Skin epidermis (tissue), 12 donors: ENCODE measurements around the gene CDK15.
"Not testable (repeated sequence)": the region's sequence is repeated elsewhere in the genome, so short reads cannot be mapped to it uniquely, and the experiment has no call there.

Experiments
- H3K27ac ChIP-seq, 21 experiments: fragments of 200-600 bp; sonication (generic) in 11 of 21; one replicate each; pipeline ENCODE4 v1.5.0; 2020; ENCODE audit warnings: mild to moderate bottlenecking in 3 of 21, inconsistent platforms in 2 of 21, moderate library complexity in 2 of 21
- H3K4me3 ChIP-seq, 7 experiments: fragments of 200-600 bp; sonication (generic) in 2 of 7; one replicate each; pipeline ENCODE4 v1.5.0; 2020; ENCODE audit warnings: inconsistent platforms in 2 of 7, mild to moderate bottlenecking in 2 of 7, moderate library complexity in 1 of 7

Gene CDK15

GRCh38 chr2:201806442-201807170, at the start of gene CDK15:
Gene CDK15, plus strand, starts transcription at chr2:201806537. Its CDS starts 128 bp downstream, at chr2:201806665.
- Histone ChIP-seq H3K4me3 (no peak within 1 kb of the TSS), H3K27ac (peak within 1 kb of the TSS in 4 of 21 experiments; percentile 2 to 37 (median 20))

GRCh38 chr2:201758234-201758633, 48.1 kb upstream of the CDK15 start:
- H3K27ac ChIP-seq = no peak overlapping the region

GRCh38 chr2:201758873-201759272, 47.5 kb upstream of the CDK15 start:
- no peak overlapping the region for H3K27ac ChIP-seq
- no peak overlapping the region for H3K4me3 ChIP-seq

More at GRCh38 chr2:201758234-201758633, 48.1 kb upstream of the CDK15 start:
- H3K4me3 ChIP-seq = no peak overlapping the region

GRCh38 chr2:201759567-201759966, 46.8 kb upstream of the CDK15 start:
- Histone ChIP-seq H3K27ac (no peak overlapping the region), H3K4me3 (no peak overlapping the region)

GRCh38 chr2:201761101-201761500, 45.2 kb upstream of the CDK15 start:
- no peak overlapping the region for H3K4me3 ChIP-seq
- no peak overlapping the region for H3K27ac ChIP-seq

- H3K4me3 ChIP-seq, H3K27ac ChIP-seq: not testable (repeated sequence)
Measured at GRCh38 chr2:201764469-201764868, 41.9 kb upstream of the CDK15 start.

GRCh38 chr2:201765799-201766198, 40.5 kb upstream of the CDK15 start:
- no peak overlapping the region for H3K27ac ChIP-seq

GRCh38 chr2:201768918-201769317, 37.4 kb upstream of the CDK15 start:
- no peak overlapping the region for H3K27ac ChIP-seq
- H3K4me3 ChIP-seq = no peak overlapping the region

More at GRCh38 chr2:201765799-201766198, 40.5 kb upstream of the CDK15 start:
- no peak overlapping the region for H3K4me3 ChIP-seq

GRCh38 chr2:201769666-201770373, 36.5 kb upstream of the CDK15 start:
- Histone ChIP-seq H3K27ac (no peak overlapping the region), H3K4me3 (no peak overlapping the region)

GRCh38 chr2:201773990-201774389, 32.3 kb upstream of the CDK15 start:
- Histone ChIP-seq H3K4me3 (no peak overlapping the region), H3K27ac (no peak overlapping the region)

GRCh38 chr2:201774546-201774945, 31.8 kb upstream of the CDK15 start:
- no peak overlapping the region for H3K4me3 ChIP-seq
- H3K27ac ChIP-seq = no peak overlapping the region

- H3K27ac ChIP-seq = no peak overlapping the region
- H3K4me3 ChIP-seq = no peak overlapping the region
Measured at GRCh38 chr2:201775326-201775725, 31.0 kb upstream of the CDK15 start.

- Histone ChIP-seq H3K4me3 (no peak overlapping the region), H3K27ac (no peak overlapping the region)
Measured at GRCh38 chr2:201777043-201777442, 29.3 kb upstream of the CDK15 start.

GRCh38 chr2:201777869-201778268, 28.5 kb upstream of the CDK15 start:
- no peak overlapping the region for H3K4me3 ChIP-seq
- no peak overlapping the region for H3K27ac ChIP-seq

GRCh38 chr2:201779901-201780673, 26.2 kb upstream of the CDK15 start:
- peak overlapping the region; percentile 64 to 97 (median 87) for H3K4me3 ChIP-seq
- H3K27ac ChIP-seq = peak overlapping the region; percentile 70 to 97 (median 89)

- H3K27ac ChIP-seq = peak within 1 kb of the TSS; percentile 70 to 97 (median 89)
- H3K4me3 ChIP-seq = peak within 1 kb of the TSS; percentile 64 to 97 (median 87)
Measured at GRCh38 chr2:201780674-201781493, 25.5 kb upstream of the CDK15 start, which contains the start of gene ALS2. Gene ALS2, minus strand, starts transcription at chr2:201780933. Its CDS starts 12,048 bp downstream, at chr2:201768885.

- peak overlapping the region in 20 of 21 experiments; percentile 55 to 97 (median 90) for H3K27ac ChIP-seq
- H3K4me3 ChIP-seq = peak overlapping the region; percentile 64 to 97 (median 87)
Measured at GRCh38 chr2:201781557-201782051, 24.7 kb upstream of the CDK15 start.

- no peak overlapping the region for H3K4me3 ChIP-seq
Measured at GRCh38 chr2:201784563-201784962, 21.8 kb upstream of the CDK15 start.

GRCh38 chr2:201785135-201785534, 21.2 kb upstream of the CDK15 start:
- Histone ChIP-seq H3K27ac (no peak overlapping the region), H3K4me3 (no peak overlapping the region)

More at GRCh38 chr2:201784563-201784962, 21.8 kb upstream of the CDK15 start:
- no peak overlapping the region for H3K27ac ChIP-seq
